GM18519 (cell line): ENCODE measurements around the gene ARF5.
"Not testable (repeated sequence)": the region's sequence is repeated elsewhere in the genome, so short reads cannot be mapped to it uniquely, and the experiment has no call there.

Experiments used
- ATAC-seq: cut with Tn5 transposase; IDR thresholded peaks from one replicate; pipeline ENCODE4 v1.9.1; 2021; ENCODE audit warnings: mild to moderate bottlenecking, moderate library complexity; ENCODE audit not compliant: unreplicated experiment, low FRiP score

Gene ARF5

DNA sequence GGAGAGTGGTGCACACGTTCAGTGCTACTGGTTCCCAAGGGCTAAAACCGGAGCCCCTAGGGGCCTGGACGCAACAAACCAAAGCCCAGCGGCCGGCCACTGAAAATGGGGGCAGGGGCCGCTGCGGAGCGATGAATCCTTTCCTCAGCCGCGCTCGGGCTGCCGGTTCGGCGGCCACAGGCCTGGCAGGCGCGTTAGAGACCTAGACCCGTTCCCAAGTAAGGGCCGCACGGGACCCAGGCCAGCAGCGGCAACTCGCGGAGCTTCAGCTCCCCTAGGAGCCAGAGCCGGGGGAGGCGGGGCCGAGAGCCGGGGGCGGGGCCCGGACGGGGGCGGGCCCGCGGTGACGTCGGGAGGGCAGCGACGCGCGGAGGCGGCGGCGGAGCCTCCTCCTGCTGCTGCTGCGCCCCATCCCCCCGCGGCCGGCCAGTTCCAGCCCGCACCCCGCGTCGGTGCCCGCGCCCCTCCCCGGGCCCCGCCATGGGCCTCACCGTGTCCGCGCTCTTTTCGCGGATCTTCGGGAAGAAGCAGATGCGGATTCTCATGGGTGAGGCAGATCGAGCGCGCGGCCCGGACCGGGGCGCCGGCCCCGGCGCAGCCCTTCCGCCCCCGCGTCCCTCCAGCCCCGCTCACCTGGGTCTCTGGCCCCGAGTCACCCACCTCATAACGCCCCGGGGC is at the start of gene ARF5:
ARF5 (plus strand) TSS at position 393 of the 678 bp plus-strand sequence; CDS start at position 481, 88 bp downstream.
- peak; percentile 72 for ATAC-seq

DNA sequence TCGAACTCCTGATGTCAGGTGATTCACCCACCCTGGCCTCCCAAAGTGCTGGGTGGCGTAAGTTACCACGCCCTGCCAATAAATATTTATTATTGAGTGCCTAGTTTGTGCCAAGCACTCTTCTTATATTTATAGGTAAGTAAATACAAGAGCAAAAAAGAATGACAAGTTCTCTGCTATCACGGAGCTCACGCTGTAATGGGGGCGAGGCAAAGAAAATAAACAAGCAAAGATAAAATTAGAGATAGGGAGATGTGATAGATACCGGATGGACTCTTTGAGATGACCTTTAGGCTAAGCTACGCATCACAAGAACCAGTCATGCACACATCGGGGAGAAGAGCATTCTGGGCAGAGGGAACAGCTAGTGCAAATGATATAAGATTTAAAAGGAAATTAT is 49.1 kb upstream of the ARF5 start:
- ATAC-seq, result no peak

DNA sequence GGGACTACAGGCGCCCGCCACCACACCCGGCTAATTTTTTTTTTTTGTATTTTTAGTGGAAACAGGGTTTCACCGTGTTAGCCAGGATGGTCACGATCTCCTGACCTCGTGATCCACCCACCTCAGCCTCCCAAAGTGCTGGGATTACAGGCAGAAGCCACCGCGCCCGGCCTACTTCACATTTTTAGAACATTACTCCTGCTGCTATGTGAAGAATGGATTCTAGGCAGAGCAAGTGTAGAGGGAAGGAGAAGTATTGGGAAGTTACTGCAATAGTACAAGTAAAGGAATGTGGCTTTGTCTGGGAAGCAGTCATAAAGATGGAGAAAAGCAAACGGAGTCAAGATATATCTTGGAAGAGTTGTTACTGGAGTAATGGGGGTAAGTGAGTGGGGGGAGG is 47.8 kb upstream of the ARF5 start:
- not testable (repeated sequence) for ATAC-seq

DNA sequence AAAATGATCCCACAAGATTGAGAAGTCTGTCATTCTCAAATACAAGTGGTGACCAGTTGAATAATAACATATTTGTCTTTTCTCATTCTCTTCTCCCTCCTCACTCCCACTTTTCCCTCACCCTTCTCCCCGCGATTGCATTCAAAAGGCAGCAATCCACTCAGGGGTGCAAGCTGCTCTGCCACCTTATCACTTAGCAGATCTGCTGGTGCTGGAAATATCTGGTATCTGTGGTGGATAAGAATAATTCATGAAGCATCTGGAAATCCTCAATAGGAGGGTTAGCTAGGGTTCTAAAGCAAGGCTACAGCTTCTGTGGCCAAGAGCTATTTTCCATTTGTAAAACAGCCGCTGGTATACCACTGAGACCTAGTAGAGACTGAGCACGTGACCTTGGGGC is 46.7 kb upstream of the ARF5 start:
- no peak for ATAC-seq

DNA sequence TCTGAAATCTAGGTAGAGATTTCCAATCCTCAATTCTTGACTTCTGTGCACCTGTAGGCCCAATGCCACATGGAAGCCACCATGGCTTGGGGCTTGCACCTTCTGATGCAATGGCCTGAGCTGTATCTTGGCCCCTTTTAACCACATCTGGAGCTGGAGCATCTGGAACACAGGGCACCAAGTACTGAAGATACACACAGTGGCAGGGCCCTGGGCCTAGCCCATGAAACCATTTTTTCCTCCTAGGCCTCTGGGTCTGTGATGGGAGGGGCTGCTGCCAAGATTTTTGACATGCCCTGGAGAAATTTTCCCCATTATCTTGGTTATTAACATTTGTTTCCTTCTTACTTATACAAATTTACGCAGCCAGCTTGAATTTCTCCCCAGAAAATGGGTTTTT is 41.9 kb upstream of the ARF5 start:
- no peak for ATAC-seq

DNA sequence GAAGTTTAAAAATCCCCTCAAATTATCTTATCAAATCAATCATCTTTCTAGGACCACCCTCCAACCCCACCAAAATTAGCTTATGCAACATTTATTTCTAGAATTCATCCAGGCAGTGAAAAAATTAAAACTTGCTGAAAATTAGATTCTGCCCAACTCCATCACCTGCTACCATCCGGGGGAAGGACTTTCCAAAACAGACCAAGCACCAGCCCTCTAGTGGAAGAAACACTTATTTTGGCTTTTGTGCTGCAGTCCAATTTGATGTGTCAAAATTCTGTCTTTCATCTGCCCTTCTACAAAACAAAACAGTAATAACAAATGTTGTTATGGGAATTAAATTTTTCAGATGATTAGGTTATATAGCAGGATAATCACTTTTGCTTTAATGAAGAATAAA is 38.0 kb upstream of the ARF5 start:
- ATAC-seq, result no peak

DNA sequence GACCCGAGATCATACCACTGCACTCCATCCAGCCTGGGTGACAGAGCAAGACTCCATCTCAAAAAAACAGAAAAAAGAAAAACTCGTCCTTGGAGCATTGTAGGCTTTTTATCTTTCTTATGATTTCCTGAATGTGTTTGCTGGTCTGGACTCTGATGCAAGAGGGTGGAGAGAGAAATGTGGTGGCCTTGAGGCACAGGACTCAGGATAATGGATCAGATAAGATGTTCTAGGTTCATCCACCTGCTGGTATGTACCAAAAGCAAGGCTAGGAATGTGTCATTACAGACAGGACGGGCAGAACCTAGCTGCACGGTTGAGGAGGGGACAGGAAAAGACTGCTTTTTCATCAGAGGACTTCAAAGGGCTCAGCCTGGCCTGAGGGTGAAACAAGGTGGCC is 36.3 kb upstream of the ARF5 start:
- no peak for ATAC-seq

DNA sequence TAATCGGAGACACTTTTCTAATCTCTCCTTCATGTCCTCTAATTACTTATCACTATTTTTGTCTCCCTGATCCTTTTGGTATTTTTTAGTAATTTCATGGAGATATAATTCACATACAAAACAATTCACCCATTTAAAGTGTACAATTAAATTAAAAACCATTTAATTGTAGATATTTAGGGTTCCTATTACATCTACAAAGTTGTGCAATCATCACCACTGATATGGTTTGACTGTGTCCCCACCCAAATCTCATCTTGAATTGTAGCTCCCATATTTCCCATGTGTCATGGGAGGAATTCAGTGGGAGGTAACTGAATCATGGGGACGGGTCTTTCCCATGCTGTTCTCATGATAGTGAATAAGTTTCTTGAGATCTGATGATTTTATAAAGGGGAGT is 31.8 kb upstream of the ARF5 start:
- ATAC-seq, result no peak

DNA sequence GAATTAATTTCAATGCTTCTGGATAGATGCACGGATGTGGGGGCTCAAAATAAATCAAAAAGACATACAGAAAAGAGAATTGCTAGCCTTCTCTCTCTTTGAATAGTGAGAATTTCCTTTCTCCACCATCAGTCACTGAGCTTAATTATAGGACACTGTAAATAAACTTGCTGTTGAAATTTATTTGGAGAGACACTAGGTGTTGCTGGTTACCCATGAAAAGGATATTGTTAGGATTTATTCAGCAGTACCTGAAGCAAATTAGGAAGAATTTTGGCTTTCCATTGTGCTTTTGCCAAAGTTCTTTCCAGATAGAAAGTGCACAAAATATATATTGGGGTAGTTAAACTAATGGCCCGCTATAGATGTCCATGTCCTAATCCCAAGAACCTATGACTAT is 30.4 kb upstream of the ARF5 start:
- no peak for ATAC-seq

DNA sequence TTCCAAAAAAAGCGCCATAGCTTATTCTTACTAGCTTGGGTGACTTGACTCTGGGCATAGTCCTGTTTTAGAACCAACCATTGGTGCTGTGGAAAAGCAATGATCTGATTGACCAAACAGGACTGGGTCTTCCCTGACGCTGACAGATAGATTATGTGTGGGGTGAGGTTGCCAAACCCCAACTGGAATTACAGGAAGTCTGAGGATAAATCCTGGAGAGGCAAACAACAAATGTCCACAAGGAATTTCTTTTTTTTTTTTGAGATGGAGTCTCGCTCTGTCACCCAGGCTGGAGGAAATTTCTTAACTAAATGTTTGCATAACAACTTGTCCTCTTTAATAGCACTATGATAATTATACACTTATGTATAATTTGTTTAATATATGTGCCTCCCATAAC is 22.0 kb upstream of the ARF5 start:
- ATAC-seq, result no peak

DNA sequence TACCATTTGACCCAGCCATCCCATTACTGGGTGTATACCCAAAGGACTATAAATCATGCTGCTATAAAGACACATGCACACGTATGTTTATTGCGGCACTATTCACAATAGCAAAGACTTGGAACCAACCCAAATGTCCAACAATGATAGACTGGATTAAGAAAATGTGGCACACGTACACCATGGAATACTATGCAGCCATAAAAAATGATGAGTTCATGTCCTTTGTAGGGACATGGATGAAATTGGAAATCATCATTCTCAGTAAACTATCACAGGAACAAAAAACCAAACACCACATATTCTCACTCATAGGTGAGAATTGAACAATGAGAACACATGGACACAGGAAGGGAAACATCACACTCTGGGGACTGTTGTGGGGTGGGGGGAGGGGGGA is 20.2 kb upstream of the ARF5 start:
- not testable (repeated sequence) for ATAC-seq

DNA sequence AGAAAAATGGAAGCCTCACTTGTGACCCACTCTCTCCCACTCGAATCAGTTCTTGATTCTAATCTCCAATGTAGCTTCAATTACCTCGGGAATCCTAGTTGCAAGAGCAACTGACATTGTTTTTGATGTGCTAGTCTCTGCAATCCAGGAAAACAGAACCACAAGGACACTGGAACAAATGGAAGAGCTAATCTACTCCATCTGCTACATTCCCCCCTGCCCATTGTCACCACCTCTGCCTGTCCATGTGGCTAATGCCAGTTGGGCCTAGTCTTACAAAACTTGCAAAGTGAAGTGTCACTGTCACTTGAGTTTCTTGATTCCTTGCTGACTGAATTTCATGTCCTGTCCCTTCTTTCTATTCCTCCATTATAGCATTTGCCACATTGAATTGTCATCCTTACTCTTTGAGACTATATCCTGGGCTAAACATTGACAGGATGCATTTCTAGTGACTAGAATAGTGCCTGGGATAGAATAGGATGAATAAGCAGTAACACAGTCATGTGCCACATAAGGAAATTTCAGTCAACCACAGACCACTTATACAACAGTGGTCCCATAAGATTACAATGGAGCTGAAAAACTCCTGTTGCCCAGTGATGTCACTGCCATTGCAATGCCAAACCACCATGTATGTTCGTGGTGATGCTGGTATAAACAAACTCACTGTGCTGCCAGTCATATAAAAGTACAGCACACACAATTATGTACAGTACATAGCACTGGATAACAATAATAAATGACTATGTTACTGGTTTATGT is 16.3 kb upstream of the ARF5 start:
- no peak for ATAC-seq

DNA sequence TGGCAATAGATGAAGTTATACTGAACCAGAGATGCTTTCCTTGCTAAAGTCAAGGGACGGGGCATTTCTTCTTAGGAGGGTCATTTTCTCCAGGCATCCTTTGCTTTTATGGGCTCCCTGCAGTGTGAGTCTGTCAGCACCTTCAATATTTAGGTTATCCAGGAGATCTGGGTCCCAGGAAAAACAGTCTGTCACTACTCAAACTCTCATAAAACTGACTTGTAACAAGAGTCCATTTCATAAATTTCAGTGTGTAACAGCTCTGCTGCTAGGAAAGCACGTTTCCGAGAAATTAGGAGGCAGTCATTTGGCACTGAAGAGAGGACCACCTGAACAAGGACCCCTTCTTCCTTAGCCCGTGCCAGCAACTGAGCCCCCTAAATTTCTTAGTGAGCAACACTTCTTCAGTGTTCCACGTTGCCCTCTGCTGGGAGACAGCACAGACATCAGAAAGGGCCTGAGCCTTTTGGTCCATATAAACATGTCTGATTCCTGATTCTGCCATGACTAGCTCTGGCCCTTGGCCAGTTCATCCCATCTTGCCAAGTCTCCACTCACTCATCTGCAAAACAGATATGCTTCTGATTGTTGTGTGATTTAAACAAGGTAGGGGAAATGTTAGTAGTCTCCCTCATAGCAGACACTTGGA is 10.1 kb upstream of the ARF5 start:
- no peak for ATAC-seq

DNA sequence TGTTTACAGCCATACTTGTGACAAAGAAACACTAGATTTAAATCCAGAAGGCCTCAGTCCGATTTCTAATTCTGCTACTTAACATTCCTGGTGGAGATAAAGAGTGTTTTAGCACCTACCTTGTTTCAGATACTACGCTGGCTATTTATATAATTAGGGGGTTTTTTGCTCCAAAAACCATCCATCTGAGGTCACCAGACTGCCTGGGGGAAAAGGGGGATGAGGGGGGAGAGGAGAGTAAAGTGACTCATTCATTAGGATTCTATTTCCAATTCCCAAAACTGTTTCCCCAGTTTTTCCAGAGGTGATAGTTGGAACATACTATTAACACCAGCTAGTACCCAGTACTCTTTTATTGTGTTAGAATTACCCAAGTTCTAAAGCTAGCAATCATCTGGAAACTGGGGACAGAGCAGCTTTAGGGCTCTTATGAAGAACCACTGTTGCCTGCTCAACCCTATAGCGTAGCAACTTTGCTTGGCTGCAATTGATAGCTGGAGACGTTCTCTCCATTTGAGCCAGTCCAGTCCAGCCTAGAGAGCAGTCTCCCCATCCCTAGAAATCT is 9.4 kb upstream of the ARF5 start:
- no peak for ATAC-seq

DNA sequence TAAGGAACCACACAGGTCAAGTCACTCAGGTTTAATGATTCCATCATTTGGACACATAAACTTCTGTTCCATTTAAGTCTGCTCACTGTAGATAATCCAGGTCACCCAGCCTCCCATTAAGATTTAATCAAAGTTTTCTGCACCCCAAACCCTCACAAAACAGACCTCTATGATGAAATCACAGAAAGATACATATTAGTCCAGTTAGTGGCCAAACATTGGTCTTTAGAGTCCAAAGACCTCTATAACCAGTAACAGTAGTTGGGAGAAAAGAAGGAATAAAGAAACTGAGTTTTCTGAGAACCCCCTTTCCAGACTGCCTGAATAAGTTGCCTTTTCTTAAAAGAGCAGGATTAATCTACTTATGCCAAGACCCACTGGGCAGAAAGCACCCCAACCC is 7.6 kb upstream of the ARF5 start:
- no peak for ATAC-seq

DNA sequence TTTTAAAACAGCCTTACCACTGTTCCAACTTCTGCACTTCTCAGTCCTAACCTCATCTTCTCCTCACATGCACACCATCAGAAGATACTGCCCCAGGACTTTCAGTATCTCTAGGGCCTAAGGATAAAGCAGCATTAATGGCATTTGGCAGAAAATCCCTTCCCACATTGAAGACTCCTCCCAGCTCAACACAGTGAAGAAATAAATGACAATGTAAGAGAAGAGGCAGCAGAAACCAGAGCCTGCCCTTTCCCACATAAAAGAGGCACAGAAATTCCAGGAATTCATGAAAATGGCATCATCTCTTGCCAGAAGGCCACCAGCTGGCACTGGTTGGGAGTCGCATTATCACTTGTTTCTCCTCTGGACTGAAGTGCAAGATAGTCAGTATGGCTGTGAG is 6.5 kb upstream of the ARF5 start:
- ATAC-seq, result no peak

DNA sequence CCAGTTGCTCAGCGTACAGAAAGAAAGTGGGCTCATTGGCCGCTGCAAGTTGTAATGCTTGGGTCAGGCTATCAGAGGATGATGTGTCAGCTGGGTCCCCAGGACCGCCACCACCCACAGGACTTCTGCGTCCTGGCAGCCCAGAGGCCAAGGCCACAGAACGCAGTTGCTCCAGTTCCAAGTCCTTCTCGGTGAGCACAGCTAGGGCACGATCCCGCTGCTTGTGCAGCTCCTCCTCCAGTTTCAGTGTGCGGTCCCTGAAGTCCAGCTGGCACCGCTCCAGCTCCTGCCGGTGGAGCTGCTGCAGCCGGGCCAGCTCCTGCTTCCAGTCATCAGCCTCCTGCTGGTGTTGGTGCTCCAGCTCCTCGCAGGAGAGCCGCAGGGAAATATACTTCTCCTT is 5.8 kb upstream of the ARF5 start:
- ATAC-seq, result no peak

DNA sequence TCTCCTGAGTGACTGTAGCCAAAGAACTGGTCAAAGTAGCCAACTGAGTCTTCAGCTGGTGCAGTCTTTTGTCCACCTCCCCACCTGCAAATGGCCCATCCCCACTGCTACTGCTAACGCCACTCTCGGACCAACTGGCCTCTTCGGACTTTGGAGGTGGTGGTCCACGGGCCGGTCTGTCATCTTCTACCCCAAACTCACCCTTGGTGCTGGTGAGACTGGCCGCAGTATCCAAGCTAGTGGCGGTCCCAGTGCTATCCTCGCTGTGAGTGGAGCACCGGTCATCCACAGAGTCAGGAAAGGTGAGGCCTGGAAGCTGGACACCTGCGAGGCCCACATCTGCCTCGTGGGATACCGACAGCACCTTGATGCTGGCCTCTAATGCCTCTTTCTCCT is 3.6 kb upstream of the ARF5 start:
- ATAC-seq, result no peak

DNA sequence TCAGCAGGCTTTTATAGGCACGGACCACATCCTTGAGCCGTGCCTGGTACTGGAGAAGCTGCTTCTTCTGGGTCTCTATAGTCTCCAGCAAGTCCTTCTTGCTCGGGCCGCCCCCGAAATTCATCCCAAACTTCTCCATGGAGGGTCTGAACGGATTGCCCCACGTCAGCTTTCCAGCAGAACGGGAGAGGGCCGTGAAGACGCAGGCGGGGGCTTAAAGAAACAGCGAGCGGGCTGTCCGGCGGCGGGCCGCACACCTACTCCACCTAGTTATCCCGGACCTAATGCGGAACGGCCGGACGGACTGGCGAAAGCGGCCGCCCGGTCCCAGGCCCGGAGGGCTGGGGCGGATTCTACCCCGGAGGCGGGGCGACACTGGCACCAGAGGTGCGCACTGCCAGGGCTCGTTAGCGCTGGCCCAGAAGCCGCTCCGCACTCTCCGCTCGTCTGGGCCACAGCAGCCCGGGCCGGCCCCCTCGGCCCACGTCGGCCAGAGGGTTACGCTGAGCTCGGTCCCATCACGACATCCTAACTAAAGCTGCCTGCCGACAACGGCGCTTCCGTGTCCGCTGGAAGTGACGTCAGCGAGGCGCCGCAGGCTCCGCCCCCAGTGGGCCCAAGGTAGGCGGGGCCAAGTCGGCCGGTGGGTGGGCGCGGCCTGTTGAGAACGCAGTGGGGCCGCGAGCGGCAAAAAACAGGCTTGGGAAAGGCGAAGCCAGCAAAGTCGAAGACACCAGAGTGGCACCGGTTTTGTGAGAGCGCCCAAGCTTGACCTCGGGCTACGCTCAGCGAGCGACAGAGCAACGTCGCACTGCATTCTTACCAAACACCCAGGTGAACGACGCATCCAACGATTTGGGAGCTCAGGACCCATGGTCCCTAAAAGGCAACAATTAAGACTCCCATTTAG is 2.9 kb upstream of the ARF5 start, which contains the start of gene GCC1:
GCC1 (minus strand) TSS at position 553 of the 910 bp plus-strand sequence; CDS start at position 139, 414 bp downstream.
- peak; percentile 84 for ATAC-seq

DNA sequence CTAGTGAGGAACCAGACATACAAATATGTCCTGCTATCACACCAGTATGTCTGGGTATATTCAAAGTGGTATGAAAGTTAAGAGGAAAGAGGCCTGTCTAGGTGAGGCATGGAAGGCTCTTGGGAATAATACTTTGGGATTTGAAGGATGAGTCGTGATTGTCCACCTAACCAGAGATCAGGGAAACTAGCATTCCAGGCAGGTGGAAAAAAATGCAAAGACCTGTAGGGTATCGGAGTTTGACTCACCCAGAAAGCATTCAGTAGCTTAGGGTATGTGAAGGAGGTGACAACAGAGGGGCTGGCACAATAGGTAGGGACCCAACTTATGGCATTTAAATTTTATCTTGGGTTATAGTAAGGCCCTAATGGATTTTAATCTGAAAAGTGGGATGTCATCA is 1.9 kb upstream of the ARF5 start:
- ATAC-seq, result no peak
